ENCODE results near the gene SLC30A7. TPM values are rescaled to one million over a fixed set of nuclear protein-coding genes. Genes with fewer than 3 reads are reported as not detected.
"Not testable (repeated sequence)": the region's sequence is repeated elsewhere in the genome, so short reads cannot be mapped to it uniquely, and the experiment has no call there.

The SLC30A7 gene
- total RNA-seq, 1 experiment from 2014 or later: 35.2 TPM

DNA sequence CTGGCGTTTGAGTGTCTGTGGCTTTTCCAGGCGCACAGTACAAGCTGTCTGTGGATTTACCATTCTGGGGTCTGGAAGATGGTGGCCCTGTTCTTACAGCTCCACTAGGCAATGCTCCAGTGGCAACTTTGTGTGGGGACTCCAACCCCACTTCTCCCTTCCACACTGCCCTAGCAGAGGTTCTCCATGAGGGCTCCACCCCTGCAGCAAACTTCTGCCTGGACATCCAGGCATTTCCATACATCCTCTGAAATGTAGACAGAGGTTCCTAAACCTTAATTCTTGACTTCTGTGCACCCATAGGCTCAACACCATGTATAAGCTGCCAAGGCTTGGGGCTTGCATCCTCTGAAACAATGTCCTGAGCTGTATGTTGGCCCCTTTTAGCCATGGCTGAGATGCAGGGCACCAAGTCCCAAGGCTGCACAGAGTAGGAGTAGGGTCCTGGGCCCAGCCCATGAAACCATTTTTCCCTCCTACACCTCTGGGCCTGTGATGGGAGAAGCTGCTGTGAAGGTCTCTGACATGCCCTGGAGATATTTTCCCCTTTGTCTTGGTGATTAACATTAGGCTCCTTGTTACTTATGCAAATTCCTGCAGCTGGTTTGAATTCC, 5.9 kb upstream of the SLC30A7 start:
- not testable (repeated sequence) for DNase-seq (ENCODE audit: low read depth)

GRCh38 chr1:100891380-100891779, 4.5 kb upstream of the SLC30A7 start:
- no peak for DNase-seq (ENCODE audit: low read depth)

DNA sequence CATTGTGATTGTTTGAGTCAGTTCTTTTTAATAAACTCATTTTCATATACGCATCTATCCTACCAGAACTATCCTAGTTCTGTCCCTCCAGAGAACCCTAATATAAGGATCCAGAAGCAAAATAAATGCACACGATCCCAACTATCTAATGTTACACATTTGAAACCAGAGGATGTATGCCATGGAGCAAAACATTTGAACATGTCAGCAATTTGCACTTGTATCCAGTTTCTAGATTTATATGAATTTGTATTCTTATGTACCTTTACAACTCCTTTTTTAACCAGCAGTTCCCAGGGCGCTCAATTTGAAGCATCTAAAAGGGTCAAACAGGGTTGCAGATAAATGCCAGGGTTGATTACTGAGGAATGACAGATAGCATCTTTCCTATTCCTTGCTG, 3.3 kb upstream of the SLC30A7 start:
- no peak for DNase-seq (ENCODE audit: low read depth)

GRCh38 chr1:100893718-100894117, 2.2 kb upstream of the SLC30A7 start:
- no peak for DNase-seq (ENCODE audit: low read depth)

DNA sequence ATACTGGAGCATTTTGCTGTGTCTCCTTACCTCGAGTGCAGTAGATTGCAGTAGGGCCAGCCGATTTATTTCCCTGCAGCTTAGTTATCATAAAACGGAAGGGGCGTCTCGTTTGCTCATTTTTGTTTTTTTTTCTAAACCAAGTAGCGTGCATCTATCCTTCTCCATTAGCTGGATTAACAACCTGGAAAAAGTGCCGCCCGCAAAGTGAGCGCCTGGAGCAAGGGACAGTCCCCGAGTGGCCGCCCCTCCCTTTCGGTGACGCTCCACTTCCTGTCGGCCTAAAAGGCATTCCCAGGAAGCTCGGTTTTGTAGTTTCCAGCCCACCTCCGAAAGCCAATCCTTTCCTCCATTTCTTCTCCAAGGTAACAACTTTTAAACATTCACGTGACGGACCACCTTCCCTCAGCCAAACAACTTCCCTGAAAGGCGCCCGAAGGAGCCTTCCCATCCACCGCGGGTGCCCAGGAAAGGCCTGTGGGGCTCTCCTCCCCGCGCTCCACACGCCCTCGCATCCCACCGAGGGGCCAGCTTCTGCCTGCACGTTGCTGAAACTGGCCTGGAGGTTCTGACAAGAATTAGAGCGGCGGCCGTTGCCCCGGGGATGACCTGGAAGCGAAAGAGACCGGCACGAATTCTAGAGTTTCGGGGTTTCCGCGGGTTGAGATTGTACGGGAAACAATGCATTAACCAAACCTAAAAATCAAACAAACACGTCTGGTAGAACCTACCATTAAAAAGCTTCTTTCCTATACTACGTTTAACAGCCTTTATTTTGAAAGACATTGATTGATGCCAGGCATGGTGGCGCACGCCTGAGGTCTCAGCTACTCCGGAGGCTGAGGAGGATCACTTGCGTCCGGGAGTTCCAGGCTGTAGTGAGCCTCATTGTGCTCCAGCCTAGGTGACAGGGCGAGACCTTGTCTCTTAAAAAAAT, 1.0 kb upstream of the SLC30A7 start, which contains the start of gene EXTL2:
TSS of gene EXTL2 (minus strand) at position 240 of the 937 bp plus-strand sequence. CDS start 6,085 bp downstream, outside the sequence.
- peak; percentile 84 for DNase-seq (ENCODE audit: low read depth)

GRCh38 chr1:100896481-100896982, 642 bp downstream of the SLC30A7 start:
- peak; percentile 55 for DNase-seq (ENCODE audit: low read depth)

GRCh38 chr1:100902365-100902764, 6.5 kb downstream of the SLC30A7 start:
- no peak for DNase-seq (ENCODE audit: low read depth)

DNA sequence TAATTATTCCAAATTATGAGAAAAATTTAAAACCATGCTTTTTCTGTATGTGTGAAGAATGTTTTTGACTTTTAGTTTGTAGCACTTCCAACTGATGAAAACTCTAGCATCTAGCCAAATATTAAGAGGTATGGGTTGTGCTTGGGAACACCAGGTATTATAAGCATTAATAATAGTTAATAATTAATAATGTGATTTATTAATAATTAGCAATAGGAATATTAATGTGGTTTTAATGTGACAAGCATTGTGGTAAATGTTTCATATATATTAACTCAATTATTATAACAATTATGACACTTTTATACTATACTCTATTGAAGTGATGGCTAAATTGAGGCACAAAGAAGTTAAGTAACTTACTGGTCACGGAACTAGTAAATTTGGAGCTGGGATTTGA, 7.9 kb downstream of the SLC30A7 start:
- DNase-seq (ENCODE audit: low read depth): no peak

DNA sequence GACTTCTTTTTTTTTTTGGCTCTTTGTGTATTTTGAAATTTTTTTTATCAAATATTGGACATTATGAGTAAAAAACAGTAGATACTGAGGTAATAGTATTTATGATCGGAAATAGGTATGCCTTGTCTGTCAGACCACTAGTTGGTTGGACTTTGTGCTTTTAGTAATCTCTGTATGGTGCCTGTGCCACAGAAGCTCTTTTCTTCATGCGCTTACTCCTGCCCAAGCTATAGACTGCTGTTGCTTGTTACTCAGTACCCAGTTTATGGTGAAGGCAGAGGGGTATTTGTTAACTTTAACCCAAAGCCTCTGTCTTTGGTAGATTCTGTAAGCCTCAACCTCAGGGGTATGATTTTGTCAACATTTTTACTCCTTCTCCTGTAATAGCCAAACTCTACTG, 8.6 kb downstream of the SLC30A7 start:
- DNase-seq (ENCODE audit: low read depth): no peak

- no peak for DNase-seq (ENCODE audit: low read depth)
Measured at GRCh38 chr1:100905181-100905580, 9.3 kb downstream of the SLC30A7 start.

DNA sequence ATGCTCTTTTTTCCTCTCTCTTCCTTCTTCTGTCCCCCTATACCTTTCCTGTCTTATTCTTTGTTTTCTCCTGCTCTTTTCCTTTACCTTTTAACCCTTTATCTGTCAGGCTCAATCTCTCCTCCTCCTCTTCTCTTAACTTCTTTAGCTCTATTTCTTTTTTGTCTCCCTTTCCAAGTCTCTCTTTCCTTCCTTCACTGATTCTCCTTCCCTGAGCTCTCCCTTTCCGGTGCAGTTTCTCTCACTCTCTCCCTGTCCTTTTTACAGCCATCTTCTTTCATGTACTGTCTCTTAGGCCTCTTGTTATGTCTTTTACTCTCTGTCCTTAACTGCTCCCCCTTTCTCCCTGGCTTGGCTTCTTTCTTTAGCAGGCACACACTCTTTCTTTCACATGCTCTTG, 12.0 kb downstream of the SLC30A7 start:
- DNase-seq (ENCODE audit: low read depth): no peak

DNA sequence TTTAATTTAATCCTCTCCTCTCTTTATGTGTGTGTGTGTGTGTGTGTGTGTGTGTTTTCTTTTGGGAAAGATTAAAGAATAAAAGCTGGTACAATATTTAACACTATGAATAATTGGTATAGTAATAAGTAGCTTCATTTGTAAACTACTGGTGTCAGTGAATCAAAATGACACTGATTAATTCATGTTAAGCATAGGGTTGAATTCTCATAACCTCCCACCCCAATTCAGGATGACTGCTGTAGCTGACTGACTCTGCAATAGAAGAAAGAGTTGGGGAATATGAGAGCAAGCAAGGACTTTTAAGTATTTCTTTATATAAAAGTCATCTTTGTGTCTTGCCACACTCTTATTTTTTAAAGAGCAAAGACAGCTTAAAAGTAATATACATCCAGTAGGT, 13.1 kb downstream of the SLC30A7 start:
- DNase-seq (ENCODE audit: low read depth): no peak

- DNase-seq (ENCODE audit: low read depth): no peak
Measured at GRCh38 chr1:100912019-100912418, 16.1 kb downstream of the SLC30A7 start.

- DNase-seq (ENCODE audit: low read depth): peak; percentile 52
Measured at GRCh38 chr1:100921110-100921706, 25.3 kb downstream of the SLC30A7 start.

DNA sequence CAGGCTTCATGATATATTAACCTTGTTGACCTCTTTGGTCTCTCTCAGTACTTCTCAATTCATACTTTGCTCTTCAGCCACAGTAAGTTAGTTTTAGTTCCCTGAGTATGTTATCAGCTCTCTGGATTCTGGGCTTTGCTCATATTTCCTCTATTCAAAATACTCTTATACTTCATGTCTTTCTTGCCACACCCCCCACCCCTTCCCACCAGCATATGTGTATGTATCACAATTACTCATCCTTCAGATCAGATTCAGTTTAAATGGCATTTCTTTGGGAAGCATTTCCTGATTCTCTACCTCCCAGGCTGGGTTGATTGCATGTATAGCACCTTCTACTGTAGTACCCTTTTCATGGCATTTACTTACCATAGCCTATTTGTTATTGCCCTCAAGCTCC, 28.3 kb downstream of the SLC30A7 start:
- peak; percentile 17 for DNase-seq (ENCODE audit: low read depth)

DNA sequence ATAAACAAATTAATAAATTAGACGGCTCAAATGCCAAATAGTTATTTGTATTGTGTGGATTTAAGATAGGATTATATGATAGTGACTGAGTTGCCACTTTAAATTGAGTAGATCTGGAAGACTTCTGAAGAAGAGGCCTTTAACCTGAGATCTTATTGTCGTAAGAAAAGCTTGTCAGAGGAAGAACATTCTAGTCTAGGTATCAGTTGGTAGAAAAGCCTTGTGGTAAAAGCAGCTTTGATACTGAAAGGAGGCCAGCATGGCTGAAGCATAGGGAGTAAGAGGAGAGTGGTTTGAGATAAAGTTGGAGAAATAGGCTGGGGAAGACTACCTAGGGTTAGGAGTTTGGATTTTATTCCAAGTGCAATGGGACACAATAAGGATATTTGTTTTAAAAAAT, 29.1 kb downstream of the SLC30A7 start:
- DNase-seq (ENCODE audit: low read depth): no peak

DNA sequence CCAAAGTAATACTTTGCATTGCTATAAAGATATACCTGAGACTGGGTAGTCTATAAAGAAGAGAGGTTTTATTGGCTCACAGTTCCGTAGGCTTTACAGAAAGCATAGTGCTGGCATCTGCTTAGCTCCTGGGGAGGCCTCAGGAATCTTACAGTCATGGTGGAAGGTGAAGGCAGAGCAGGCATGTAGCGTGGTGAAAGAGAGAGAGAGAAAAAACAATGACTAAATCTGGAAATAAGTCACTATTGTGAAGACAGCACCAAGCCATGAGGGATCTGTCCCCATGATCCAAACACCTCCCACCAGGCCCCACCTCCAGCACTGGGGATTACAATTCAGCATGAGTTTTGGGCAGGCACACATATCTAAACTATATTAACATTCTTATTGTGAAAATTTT, 30.4 kb downstream of the SLC30A7 start:
- DNase-seq (ENCODE audit: low read depth): no peak

DNA sequence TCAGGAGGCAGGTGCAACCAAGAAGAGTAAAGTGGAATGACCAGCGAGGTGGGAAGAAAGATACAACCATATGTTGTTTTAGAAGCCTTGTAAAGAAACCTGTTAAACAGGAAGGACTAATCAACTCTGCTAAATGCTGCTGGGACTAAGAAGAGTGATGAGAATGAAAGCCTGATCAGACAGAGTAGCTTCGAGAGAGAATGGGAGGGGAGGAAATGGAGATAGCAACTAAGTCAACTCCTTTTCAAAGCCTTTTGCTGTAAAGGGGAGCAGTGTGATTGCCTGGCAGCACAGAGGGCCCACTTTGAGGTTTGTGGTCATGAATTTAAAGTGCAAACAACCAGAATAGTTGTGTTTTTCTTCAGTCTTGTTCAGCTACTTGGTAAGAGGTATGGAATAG, 31.4 kb downstream of the SLC30A7 start:
- no peak for DNase-seq (ENCODE audit: low read depth)

GRCh38 chr1:100928128-100928527, 32.2 kb downstream of the SLC30A7 start:
- no peak for DNase-seq (ENCODE audit: low read depth)

- DNase-seq (ENCODE audit: low read depth): no peak
Measured at GRCh38 chr1:100930494-100930893, 34.6 kb downstream of the SLC30A7 start.

GRCh38 chr1:100931716-100932115, 35.8 kb downstream of the SLC30A7 start:
- DNase-seq (ENCODE audit: low read depth): no peak

DNA sequence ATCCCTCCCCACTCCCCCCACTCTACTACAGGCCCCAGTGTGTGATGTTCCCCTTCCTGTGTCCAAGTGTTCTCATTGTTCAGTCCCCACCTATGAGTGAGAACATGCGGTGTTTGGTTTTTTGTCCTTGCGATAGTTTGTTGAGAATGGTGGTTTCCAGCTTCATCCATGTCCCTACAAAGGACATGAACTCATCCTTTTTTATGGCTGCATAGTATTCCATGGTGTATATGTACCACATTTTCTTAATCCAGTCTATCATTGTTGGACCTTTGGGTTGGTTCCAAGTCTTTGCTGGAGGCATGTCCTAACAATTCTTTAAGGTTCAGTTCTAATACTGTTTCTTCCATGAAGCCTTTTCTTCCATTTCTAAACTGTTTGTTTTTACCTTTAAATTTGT, 37.7 kb downstream of the SLC30A7 start:
- DNase-seq (ENCODE audit: low read depth): not testable (repeated sequence)
